Caki2 (cell line): Measurements from ENCODE around the gene NMT1. TPM values are rescaled to one million over a fixed set of nuclear protein-coding genes. Genes with fewer than 3 reads are reported as not detected.
"Not testable (repeated sequence)": the region's sequence is repeated elsewhere in the genome, so short reads cannot be mapped to it uniquely, and the experiment has no call there.

Experiments
- DNase-seq: peaks from one replicate; pipeline ENCODE4 v3.0.0-alpha.2; 2015; ENCODE audit warnings: low read depth
- in situ Hi-C: cut with HindIII; loops from 2 replicates; pipeline ENCODE4 v1.10.0; 2016; ENCODE audit warnings: low sequenced_read_pairs, low pct_unique_long_range_greater_than_20kb, mixed read lengths
- total RNA-seq: library from RNA; depleted of rRNA; stranded (reverse); fragments of >200 nt; shearing (Covaris generic); gene quantifications from 2 replicates; pipeline ENCODE4 v1.2.3, GENCODE V29; 2014; ENCODE audit warnings: low replicate concordance

NMT1 gene
- total RNA-seq, 1 experiment from 2014 or later: 81.4 TPM

DNA sequence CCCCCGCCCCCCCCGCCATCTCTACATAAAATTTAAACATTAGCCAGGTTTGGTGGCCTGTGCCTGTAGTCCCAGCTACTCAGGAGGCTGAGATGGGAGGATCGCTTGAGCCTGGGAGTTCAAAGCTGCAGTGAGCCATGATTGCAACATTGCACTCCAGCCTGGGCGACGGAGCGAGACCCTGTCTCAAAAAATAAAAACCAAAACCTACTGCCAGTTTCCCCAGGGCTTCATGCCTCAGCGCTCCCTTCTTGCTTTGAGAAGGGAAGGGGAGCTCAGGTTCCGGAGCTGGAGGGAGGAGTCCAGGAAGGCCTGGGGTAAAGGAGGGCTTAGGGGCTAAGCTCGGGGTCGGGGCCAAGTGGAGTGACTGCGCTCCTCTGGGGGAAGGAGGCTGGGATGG lies 50.7 kb downstream of the NMT1 start:
- no peak for DNase-seq
- in situ Hi-C loops: no loop called here

DNA sequence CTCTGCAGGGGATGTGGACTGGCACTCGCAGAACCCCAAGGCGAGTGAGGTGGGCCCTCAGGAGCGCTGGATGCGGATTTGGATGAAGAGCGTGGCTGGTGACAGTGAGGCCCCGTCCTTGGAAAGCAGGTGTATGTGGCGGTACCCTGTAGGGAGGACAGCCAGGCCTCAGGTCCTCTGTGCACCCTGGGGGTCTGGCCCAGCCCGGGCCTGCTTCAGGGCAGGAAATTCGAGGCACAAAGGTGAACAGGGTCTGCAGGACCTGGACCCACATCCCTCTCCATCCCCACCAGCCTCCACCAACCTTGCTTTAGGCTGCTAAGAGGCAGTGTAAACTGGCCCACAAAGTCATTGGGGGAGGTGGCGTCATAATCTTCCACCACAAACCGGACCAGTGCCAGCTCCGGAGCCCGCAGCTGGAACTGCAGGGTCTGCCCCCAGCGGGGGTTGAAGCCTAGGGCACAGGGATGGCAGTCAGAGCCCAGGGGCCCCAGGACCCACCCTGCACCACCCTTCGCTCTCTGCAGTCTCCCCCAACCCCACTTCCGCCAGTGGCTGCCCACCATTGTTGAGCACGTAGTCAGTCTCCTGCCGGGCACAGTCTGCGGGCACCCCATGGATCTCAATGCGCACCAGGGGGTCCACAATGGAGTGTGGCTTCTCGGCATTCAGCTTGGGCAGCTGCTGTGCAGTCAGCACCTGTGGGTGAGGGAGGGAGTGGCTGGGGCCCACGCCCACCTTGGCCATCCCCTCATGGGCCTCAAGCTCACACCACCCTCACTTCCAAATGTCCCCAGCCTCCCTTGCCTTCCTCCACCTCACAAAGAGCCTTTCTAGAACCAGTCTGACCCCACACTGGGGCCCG lies 51.7 kb downstream of the NMT1 start:
- in situ Hi-C loops: no loop called here
- DNase-seq: no peak

DNA sequence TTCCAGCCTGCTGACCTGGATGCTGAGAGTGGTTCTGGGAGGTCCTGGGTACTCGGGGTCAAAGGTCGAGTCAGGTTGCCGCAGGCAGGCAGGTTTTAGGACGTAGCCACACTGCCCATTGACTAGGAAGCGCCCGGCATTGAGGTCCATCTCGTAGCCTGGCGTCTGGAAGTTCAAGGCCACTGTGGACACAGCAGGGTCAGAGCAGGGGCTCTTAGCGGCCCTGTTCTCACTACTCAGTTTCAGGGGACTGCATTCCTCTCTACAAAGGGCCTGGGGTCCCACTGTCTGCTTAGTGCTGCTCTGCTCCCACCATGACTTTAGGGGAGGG lies 52.3 kb downstream of the NMT1 start:
- in situ Hi-C loops: no loop called here

DNA sequence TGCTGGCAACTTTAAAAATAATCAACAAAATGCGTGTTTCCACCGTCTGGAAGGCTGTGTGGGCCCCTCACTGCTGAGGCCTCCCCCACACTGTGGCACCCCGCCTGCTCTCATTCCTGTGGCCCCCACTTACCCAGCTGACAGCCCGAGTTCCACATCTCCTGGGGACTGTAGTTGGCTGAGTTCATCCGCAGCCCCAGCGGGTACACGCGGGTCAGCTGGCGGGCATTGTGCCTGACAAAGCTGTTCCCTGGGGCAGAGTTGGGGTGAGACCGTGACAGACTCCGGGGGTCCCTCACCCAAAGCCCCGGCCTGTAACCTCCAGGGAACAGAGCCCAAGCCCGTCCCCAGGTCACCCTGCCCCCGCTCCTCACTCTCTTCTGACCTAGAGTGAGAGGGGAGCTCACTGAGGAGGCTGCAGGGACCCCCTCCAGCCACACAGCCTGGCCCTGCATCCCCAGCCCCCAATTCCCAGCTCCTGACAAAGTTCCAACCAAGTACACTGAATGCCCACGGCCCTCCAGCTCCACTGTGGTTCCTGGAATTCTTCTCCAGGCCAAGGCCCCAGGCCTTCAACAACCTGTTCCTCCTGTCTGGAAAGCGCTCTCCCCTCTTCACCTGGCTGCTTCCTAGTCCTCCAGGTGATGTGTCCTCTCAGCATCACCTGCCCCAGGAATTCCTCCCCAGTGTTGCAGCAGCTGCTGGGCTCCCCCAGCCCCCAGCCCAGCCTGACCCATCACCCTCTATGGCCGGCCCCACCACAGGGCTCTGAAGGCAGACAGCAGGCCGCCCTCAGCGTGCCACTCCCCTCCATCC lies 53.2 kb downstream of the NMT1 start:
- in situ Hi-C loops: no loop called here
- no peak for DNase-seq

More for the DNA sequence above, 52.3 kb downstream of the NMT1 start:
- DNase-seq: no peak

DNA sequence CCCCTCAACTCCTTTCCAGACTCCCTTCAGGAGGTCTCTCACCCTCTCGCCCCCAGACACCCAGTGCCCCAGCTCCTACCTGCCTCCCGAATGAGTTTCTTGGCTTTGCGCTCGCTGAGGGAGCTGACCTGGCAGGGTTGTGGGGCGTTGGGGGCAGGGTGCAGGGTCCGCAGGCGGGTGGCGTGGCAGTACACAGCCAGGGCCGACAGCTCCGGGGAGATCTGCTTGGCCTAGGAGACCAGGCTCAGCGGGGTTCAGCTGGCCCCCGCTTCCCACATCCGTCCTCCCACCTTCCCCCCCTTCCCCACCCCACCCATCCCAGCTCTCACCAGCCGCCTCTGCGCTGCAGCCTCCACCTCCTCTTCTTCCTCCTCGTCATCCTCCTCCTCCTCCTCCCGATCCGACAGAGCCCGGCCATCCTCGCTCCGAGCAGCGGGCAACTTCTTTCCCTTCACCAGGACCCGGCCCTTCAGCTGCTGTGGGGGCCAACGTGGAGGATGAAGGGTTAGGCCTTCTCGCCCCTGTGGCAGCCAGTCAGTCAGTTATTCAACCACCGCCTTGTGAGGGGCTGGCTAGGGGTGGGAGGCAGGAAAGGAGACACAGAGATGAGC lies 54.0 kb downstream of the NMT1 start:
- in situ Hi-C loops: no loop called here
- no peak for DNase-seq

DNA sequence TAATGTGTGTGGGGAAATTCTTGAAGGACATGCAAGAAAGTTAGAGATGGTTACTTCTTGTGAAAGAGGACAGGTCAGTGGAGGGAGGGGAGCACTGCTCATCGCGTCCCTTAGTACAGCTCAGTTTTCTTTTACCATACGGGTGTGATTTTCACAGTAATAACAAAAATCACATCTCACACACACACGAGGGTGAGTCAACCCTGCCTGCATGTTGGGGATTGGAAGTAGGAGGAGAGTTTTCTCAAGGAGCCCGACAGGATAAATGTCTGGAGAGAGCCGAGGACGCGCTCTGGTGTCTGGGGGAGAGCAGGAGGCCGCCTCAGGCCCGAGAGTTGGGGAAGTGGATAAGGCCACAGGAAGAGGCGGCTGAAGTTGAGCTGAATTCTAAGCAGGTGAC lies 54.8 kb downstream of the NMT1 start:
- in situ Hi-C loops: no loop called here
- DNase-seq: no peak

DNA sequence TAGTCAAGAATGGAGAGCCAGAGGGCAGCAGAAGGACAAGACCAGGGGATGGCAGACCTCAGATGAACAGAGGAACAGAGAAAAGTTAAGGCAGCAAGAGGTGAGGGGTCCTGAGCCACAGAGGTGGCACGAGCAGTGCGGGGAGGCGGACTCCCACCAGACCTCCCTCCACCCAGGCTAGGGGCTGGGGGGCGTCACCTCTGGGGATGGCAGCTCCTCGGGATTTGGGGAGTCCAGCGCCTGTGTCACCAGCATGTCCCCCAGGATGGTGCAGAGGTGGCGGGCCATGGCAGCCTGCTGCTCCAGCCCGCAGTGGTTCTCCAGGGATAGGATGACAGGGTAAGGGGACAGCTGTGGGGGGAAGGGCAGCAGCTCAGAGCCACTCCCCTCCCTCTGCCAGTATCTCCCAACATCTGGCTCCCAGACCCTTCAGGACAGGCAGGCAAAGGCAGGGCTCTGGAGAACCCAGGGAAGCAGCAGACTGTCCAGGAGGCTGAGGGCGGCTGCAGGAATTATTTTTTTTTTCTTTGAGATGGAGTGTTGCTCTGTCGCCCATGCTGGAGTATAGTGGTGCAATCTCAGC lies 55.4 kb downstream of the NMT1 start:
- in situ Hi-C loops: no loop called here
- DNase-seq: no peak

DNA sequence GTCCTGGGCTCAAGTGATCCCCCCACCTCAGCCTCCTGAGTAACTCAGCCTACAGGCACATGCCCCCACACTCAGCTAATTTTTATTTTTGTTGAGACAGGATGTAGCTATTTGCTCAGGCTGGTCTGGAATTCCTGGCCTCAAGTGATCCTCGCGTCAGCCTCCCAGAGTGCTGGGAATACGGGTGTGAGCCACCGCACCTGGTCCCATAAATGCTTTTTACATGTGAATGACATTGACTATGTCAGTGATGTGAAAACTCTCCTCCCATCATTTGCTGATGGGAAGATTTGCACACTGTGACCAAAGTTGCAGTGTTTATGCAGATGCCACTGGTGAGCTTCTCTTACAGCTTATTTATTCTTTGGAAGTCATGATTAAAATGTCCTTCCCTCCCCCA lies 56.2 kb downstream of the NMT1 start:
- in situ Hi-C loops: no loop called here

DNA sequence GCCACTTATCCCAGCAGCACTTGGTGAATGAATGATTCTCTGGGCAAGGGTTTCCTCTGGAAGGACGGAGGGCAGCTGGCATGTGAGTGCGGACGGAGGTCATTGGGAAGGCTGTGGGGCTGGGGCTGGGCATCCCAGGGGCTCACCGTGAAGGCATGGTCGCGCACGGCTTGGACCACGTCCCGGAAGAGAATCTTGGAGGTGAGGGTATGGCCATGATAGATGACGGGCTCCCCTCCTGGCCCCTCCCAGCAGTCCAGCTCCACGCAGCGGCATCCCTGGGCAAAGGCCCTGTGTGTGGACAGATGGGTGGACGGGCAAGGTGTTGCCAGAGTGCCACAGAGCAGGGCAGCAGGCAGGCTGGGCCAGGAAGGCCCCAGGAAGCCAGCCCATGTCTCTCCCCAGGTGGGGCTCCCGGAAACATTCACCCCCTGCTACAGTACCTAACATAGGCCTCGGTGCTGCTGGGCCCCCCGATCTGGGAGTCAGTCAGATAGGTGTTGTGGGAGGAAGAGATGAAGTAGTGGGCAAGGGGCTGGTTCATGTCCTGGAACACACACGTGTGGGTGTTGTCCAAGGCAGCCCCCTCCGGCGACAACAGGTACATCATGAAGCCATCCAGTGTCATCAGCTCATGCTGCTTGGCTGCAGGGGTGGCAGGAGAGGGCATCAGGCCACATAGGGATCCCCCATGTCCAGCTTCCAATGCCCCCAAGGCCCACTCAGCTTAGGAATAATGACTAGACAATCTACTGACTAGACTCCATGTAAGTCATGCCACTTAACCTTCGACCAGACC lies 56.9 kb downstream of the NMT1 start:
- in situ Hi-C loops: no loop called here
- DNase-seq: no peak

More for the DNA sequence above, 56.2 kb downstream of the NMT1 start:
- no peak for DNase-seq

DNA sequence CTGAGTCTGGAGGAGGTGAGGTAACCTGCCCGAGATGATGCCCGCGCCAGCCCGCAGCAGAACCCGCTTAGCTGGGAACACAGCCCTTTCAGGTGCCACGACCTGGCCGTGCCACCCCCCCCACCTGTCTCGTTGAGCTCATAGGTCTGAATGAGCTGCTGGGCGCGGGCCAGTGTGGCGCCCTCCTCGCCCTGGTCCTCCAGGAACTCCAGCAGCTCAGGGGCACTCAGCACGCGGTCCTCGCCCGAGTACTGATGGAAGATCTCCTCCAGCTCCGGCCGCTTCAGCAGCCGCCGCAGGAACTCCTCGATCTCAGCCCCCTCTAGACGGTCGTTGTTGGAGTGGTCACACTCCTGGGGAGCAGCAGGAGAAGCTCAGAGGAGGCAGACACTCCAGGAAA lies 57.6 kb downstream of the NMT1 start:
- no peak for DNase-seq
- in situ Hi-C loops: no loop called here

DNA sequence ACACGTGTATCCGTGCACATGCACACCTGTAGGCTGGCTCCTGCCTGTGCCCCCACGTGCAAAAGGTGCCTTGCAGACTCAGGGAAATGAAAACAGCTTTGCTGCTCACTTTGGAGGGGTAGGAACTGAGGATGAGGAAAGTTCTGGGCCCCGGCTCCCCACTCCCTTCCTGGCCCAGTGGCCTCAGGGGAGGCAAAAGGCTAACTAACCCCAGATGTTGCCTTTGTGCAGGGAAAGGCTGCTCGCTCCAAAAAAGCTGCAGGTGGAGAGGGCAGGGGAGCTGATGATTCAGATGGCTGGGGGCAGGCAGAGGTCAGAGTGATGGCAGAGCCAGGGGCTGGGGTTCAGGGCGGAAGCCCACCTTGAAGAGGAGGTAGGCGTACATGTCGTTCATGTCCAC lies 58.8 kb downstream of the NMT1 start:
- in situ Hi-C loops: no loop called here
- DNase-seq: no peak

DNA sequence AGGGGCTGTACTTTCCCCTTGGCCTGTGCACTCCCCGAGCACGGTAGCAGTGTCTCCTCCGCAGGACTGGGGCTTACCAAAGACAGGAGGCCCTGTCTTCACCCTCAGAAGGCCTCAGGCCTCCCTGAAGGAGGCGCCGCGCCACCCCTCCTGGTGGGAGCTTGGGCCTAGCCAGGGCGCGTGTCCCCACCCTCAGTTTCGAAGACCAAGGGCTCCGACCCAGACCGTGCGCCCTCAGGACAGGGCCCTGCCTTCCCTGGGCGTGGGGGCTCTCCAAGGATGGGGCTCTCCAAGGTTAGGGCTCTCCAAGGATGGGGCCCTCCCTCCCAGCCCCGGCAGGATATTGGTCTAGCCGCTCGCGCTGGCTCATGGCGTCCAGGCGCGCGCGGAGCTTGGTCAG lies 59.4 kb downstream of the NMT1 start:
- in situ Hi-C loops: no loop called here
- DNase-seq: no peak

DNA sequence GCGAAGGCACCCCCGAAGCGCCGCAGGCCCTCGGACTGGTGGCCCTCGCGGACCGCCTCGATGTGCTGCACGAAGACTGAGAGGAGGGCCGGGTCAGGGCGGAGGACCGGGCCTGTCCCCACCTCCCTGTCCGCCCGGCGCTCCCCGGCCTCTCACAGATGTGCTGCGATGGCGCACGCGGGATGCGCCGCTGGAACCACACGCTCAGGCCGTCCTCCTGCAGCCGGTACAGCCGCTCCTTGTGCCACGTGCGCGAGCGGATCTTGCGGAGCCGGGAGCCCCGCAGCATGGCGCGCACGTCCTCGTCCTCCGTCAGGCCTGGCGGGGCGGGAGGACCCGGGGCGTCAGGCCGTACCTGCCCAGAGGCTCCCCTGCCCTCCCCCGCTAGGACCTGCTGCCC lies 59.9 kb downstream of the NMT1 start:
- no peak for DNase-seq
- in situ Hi-C loops: no loop called here

DNA sequence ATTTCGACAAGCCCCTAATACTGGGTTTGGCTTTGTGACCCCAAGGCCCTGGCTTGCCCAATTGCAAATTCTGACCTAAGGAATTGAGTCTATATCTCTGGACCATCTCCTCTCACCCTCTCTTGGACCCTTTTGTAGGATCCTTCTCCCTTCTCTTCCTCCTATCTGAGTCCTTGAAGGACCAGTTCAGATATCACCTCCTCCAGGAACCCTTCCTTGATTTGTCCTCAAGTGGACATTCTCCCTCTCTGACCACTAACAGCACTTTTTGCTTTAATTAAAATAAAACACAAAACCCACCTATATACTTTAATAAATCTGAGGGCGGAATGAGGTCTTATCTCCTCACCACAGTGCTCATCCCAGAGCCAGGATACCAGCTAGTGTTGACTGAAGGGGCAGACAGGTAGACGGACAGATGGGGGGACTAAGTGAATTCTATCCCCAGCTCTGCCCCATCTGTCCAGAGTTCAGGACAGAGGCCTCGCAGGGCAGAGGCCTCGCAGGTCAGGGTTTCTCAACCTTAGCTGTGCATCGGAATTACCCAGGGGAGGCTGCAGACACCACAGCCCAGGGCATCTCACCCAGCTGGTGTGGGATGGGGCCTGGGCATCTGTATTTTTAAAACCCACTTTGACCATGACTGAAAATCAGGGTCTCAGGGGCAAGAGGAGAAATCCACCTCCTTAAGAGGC lies 62.1 kb downstream of the NMT1 start:
- in situ Hi-C loops: no loop called here
- DNase-seq: no peak

DNA sequence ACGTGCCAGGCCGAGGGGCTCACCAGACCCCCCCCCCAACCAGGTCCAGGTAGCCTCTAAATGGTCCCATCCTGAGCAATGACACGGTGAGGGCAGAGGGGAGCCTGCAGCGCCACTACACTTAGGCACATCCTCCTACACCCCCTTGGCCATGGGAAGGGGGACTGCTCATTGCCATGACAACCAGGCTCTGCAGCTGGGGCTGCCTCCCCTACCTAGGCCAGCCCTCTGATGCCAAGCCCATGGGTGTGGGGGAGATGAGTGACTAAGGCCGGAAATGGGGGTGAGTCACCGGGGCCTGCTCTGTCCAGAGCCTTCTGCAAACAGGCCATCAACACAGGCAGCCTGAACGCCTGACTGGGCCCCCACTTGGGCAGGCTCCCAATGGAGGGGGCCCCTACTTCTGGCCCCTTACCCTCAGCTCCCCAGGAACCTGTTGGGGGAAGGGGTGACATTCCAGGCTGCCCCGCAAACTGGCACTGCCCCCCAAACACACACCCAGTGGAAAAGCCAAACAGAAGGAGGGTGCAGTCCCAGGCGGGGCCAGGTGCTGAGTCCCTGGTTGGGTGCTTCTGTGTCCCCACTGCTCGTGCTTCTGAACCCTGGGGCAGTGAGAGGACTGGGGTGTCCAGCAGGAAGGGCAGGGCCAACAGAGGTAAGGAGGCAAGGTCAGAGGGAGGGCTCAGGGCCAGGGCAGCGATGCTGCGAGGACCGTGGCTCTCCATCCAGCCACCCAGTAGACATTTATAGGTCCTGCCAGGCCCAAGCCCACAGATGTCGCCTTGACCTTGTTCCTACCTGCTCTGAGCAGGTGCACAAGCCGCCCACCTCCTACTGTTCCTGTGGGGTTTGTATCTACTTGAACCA lies 63.0 kb downstream of the NMT1 start:
- in situ Hi-C loops: no loop called here
- DNase-seq: peak; percentile 86

DNA sequence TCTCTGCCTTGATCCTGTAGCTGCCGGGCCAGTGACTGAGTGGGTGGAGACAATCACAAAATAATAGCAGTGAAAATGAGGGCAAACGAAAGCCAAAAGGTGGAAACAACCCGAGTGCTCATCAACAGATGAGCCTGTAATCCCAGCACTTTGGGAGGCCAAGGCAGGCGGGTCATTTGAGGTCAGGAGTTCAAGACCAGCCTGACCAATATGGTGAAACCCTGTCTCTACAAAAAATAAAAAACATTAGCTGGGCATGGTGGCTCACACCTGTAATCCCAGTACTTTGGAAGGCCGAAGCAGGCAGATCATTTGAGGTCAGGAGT lies 63.6 kb downstream of the NMT1 start:
- DNase-seq, in situ Hi-C loops: not testable (repeated sequence)

DNA sequence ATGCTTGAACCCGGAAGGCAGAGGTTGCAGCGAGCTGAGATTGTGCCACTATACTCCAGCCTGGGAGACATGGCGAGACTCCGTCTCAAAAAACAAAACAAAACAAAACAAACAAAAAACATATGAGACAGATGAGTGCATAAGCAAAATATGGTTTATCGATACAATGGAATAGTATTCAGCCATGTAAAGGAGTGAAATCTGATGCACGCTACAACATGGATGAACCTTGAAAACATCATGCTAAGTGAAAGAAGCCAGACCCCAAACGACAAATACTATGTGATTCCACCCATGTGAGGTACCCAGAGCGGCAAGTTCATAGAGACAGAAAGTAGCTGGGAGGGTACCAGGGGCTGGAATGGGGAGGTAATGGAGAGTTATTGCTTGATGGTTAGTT lies 64.4 kb downstream of the NMT1 start:
- no peak for DNase-seq
- in situ Hi-C loops: no loop called here
